ENCODE measurements around the gene SP4. TPM values are rescaled to one million over a fixed set of nuclear protein-coding genes. Genes with fewer than 3 reads are reported as not detected.

SP4 gene
- total RNA-seq, 2 donors from 2014 or later = 5.3 to 6.0 TPM

- TF ChIP-seq POLR2A (IDR thresholded peaks at IDR 0.05) = no peak
- no peak for TF ChIP-seq CTCF (IDR thresholded peaks at IDR 0.05)
- intact Hi-C loops (cut with DNase I) = loop anchor here (10.0 kb wide), 1 partner anchor 235 kb away; no protein-coding TSS in a partner anchor
- peak in 1 of 4 donors; percentile 19 for DNase-seq
- no peaks in the 10 kb centered on the region for H3K27me3 ChIP-seq
- no peak overlapping the region for H3K4me3 ChIP-seq
- H3K27ac ChIP-seq = no peak overlapping the region
- peaks cover 11% of the 10 kb centered on the region for H3K4me1 ChIP-seq
- WGBS, 2 donors = 80 to 81% methylated on average over 6 of the region's 6 CpGs
- no peak for ATAC-seq
- H3K36me3 ChIP-seq (replicated peaks in 1 of 2; ENCODE audit: insufficient read depth in 1 of 2, low read depth in 2 of 2) = no peaks in the 10 kb centered on the region
- H3K9me3 ChIP-seq = no peaks in the 10 kb centered on the region
Observed at GRCh38 chr7:21500117-21500832, 72.4 kb downstream of the SP4 start.

GRCh38 chr7:21504021-21504420 lies 76.1 kb downstream of the SP4 start:
- intact Hi-C loops (cut with DNase I) = loop anchor here (10.0 kb wide), 1 partner anchor 239 kb away; no protein-coding TSS in a partner anchor
- 66 to 70% methylated on average over 2 of the region's 2 CpGs for WGBS, 2 donors

GRCh38 chr7:21507627-21508343 lies 79.9 kb downstream of the SP4 start:
- WGBS, 2 donors = 65 to 71% methylated on average over 8 of the region's 8 CpGs
- intact Hi-C loops (cut with DNase I) = loop anchor here (10.0 kb wide), 1 partner anchor 243 kb away; no protein-coding TSS in a partner anchor
- Histone ChIP-seq H3K36me3 (replicated peaks in 1 of 2; ENCODE audit: insufficient read depth in 1 of 2, low read depth in 2 of 2) (peaks cover 0 to 2% of the 10 kb centered on the region in 2 donors), H3K27ac (no peak overlapping the region), H3K9me3 (no peaks in the 10 kb centered on the region), H3K4me3 (no peak overlapping the region), H3K4me1 (peaks cover 7% of the 10 kb centered on the region), H3K27me3 (no peaks in the 10 kb centered on the region)
- DNase-seq (peak; percentile 51 to 63 (median 60)), ATAC-seq (peak; percentile 72)
- TF ChIP-seq POLR2A (IDR thresholded peaks at IDR 0.05) = no peak
- TF ChIP-seq CTCF (IDR thresholded peaks at IDR 0.05) = peak in 6 of 7 experiments; percentile 52 to 79 (median 72)

More at GRCh38 chr7:21504021-21504420, 76.1 kb downstream of the SP4 start:
- peak in 4 of 7 experiments; percentile 17 to 29 (median 25) for TF ChIP-seq CTCF (IDR thresholded peaks at IDR 0.05)
- TF ChIP-seq POLR2A (IDR thresholded peaks at IDR 0.05) = no peak
- Histone ChIP-seq H3K36me3 (replicated peaks in 1 of 2; ENCODE audit: insufficient read depth in 1 of 2, low read depth in 2 of 2) (no peaks in the 10 kb centered on the region), H3K9me3 (no peaks in the 10 kb centered on the region), H3K27me3 (no peaks in the 10 kb centered on the region), H3K4me1 (peaks cover 7% of the 10 kb centered on the region), H3K27ac (no peak overlapping the region), H3K4me3 (no peak overlapping the region)
- DNase-seq (peak in 3 of 4 donors; percentile 11 to 26 (median 19)), ATAC-seq (no peak)

GRCh38 chr7:21508538-21508937 lies 80.7 kb downstream of the SP4 start:
- Histone ChIP-seq H3K36me3 (replicated peaks in 1 of 2; ENCODE audit: insufficient read depth in 1 of 2, low read depth in 2 of 2) (peaks cover 0 to 2% of the 10 kb centered on the region in 2 donors), H3K4me3 (no peak overlapping the region), H3K27me3 (no peaks in the 10 kb centered on the region), H3K4me1 (peaks cover 7% of the 10 kb centered on the region), H3K9me3 (no peaks in the 10 kb centered on the region), H3K27ac (no peak overlapping the region)
- TF ChIP-seq CTCF (IDR thresholded peaks at IDR 0.05) (no peak), POLR2A (IDR thresholded peaks at IDR 0.05) (no peak)
- WGBS, 2 donors = 89 to 95% methylated on average over 3 of the region's 3 CpGs
- no peak for DNase-seq
- intact Hi-C loops (cut with DNase I) = loop anchor here (10.0 kb wide), 1 partner anchor 244 kb away; no protein-coding TSS in a partner anchor
- no peak for ATAC-seq

All from body of pancreas (tissue), 4 donors.